Measurements from ENCODE around the gene VWA5B2.

- no peak for TF ChIP-seq CTCF (conservative IDR thresholded peaks at IDR 0.05; ENCODE audit: low read depth, low read length)
- no peak for TF ChIP-seq POLR2A (IDR thresholded peaks at IDR 0.05; ENCODE audit: low read depth, low read length)
- no peak for TF ChIP-seq RCOR1 (IDR thresholded peaks at IDR 0.05; ENCODE audit: insufficient replicate concordance, low read length)
- no peak for TF ChIP-seq RFX5 (IDR thresholded peaks at IDR 0.05; ENCODE audit: low read depth, low read length)
- TF ChIP-seq BHLHE40 (IDR thresholded peaks at IDR 0.05; ENCODE audit: low read depth, low read length) = no peak
- TF ChIP-seq RAD21 (IDR thresholded peaks at IDR 0.05; ENCODE audit: low read length) = no peak
Observed at GRCh38 chr3:184260724-184261269, 31.4 kb downstream of the VWA5B2 start.
